ENCODE data around the gene OTOGL.

DNA sequence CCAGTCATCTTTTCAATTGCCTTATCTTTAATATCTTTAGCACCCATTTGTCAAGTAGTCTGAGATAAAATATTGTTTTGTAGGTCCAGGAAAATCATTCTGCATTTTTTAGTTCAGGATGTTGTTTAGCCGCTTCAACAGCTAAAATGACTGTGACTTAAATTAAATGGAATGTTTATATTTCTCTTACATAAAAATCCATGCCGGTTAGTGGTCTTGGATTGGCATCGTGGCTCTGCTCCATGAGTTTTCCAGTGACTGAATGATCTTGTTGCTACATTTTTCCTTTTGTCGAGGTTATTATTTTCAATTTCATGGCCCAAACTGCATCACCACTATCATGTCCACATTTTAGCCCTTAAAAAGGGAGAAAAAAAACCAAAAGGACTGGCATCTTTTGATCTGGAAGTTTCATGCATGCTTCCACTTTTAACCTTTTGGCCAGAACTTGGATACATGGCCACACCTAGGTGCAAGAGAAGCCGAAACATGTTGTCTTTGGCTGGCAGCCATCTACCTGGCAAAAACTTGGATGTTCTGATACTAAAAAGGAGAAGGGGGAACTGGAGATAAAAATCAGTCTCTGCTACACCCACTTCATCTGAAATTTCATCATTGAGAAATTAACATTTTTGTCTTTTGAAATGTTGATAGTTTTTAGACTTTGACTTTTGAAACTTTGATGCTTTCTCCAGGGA, 142.4 kb downstream of the OTOGL start:
- TF ChIP-seq, protein P1, sequence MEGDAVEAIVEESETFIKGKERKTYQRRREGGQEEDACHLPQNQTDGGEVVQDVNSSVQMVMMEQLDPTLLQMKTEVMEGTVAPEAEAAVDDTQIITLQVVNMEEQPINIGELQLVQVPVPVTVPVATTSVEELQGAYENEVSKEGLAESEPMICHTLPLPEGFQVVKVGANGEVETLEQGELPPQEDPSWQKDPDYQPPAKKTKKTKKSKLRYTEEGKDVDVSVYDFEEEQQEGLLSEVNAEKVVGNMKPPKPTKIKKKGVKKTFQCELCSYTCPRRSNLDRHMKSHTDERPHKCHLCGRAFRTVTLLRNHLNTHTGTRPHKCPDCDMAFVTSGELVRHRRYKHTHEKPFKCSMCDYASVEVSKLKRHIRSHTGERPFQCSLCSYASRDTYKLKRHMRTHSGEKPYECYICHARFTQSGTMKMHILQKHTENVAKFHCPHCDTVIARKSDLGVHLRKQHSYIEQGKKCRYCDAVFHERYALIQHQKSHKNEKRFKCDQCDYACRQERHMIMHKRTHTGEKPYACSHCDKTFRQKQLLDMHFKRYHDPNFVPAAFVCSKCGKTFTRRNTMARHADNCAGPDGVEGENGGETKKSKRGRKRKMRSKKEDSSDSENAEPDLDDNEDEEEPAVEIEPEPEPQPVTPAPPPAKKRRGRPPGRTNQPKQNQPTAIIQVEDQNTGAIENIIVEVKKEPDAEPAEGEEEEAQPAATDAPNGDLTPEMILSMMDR (IDR thresholded peaks at IDR 0.05) = no peak
- TF ChIP-seq POLR2A (IDR thresholded peaks at IDR 0.05) (no peak), POLR2AphosphoS5 (IDR thresholded peaks at IDR 0.05) (no peak)

All from suprapubic skin (tissue), 4 donors.